HepG2 (cell line): ENCODE measurements around the gene PRR33. TPM values are rescaled to one million over a fixed set of nuclear protein-coding genes. Genes with fewer than 3 reads are reported as not detected.

ENCODE experiments used
- ATAC-seq: fragments of 200-7000 bp; cut with Tn5 transposase; 3 replicates; pipeline ENCODE4 v1.9.1; 2020; ENCODE audit warnings: mild to moderate bottlenecking, moderate library complexity
- BruUV-seq: library from RNA; stranded (reverse); fragments of 400-500 nt; replicated peaks from 2 replicates; lab custom pipeline; 2021; lab: Mats Ljungman, UMichigan
- CTCF ChIA-PET: fragments of 300-600 bp; formaldehyde crosslinking; extraction: SDS; loops from one replicate; lab custom pipeline; 2021; ENCODE audit warnings: low total read pairs, inconsistent platforms, low intra/inter-chr PET ratio; lab: Yijun Ruan, JAX
- POLR2A ChIA-PET: fragments of 350-600 bp; sonication (Branson Sonifier 250); formaldehyde crosslinking; loops from one replicate; lab custom pipeline; 2020; ENCODE audit warnings: antibody characterized with exemption, inconsistent platforms; lab: Yijun Ruan, JAX
- DNase-seq: peaks from one replicate; pipeline ENCODE4 v3.0.0-alpha.2; 2015; ENCODE audit warnings: low spot score
- FAIRE-seq: peaks from 3 replicates; lab custom pipeline; 2011; peaks lifted over from hg19 to GRCh38; lab: Jason Lieb, UNC
- H2AFZ ChIP-seq: one replicate; pipeline ENCODE4 v1.6.1; 2011; ENCODE audit warnings: low read length, inconsistent platforms
- H3K27ac ChIP-seq: fragments of 300-600 bp; 3 replicates; pipeline ENCODE4 v1.8.0; 2011; ENCODE audit warnings: mixed run types, mild to moderate bottlenecking, mixed read lengths, low read length, inconsistent platforms; ENCODE audit not compliant: insufficient read depth; ENCODE audit errors: extremely low read length
- H3K27me3 ChIP-seq, 2 experiments: fragments of 200-600 bp in 1 of 2; 2 replicates in 1 of 2; 3 replicates in 1 of 2; pipeline versions ENCODE4 v1.6.0 to v1.8.0; 2011; ENCODE audit warnings: low read length in 2 of 2, mild to moderate bottlenecking in 2 of 2, moderate library complexity in 2 of 2, inconsistent platforms in 1 of 2; ENCODE audit not compliant: insufficient read depth in 2 of 2, control insufficient read depth in 1 of 2
- H3K36me3 ChIP-seq, 2 experiments: fragments of 200-600 bp in 1 of 2; replicated peaks in 1 of 2; 2 replicates in 1 of 2; 3 replicates in 1 of 2; pipeline versions ENCODE4 v1.5.1 to v1.8.0; 2011; ENCODE audit warnings: low read length in 2 of 2, inconsistent platforms in 1 of 2; ENCODE audit not compliant: insufficient read depth in 2 of 2, control insufficient read depth in 1 of 2
- H3K4me1 ChIP-seq: 2 replicates; pipeline ENCODE4 v1.5.1; 2012; ENCODE audit warnings: low read length, inconsistent platforms; ENCODE audit not compliant: insufficient read depth
- H3K4me2 ChIP-seq: 2 replicates; pipeline ENCODE4 v1.6.0; 2011; ENCODE audit warnings: low read depth, low read length, inconsistent platforms
- H3K4me3 ChIP-seq, 3 experiments: fragments of 200-600 bp in 1 of 3; sonication (generic), shearing (Covaris generic) in 1 of 3; replicated peaks in 1 of 3; 2 replicates each; pipeline ENCODE4 v1.5.1; 2011 to 2016; ENCODE audit warnings: low read length in 3 of 3, inconsistent platforms in 2 of 3, low read depth in 2 of 3, mild to moderate bottlenecking in 2 of 3, control low read depth in 1 of 3, mixed read lengths in 1 of 3; ENCODE audit not compliant: insufficient read depth in 1 of 3
- H3K79me2 ChIP-seq: one replicate; pipeline ENCODE4 v1.6.1; 2011; ENCODE audit warnings: low read length, inconsistent platforms; ENCODE audit not compliant: insufficient read depth
- H3K9ac ChIP-seq: 2 replicates; pipeline ENCODE4 v1.6.0; 2011; ENCODE audit warnings: mild to moderate bottlenecking, low read depth, low read length, inconsistent platforms; ENCODE audit not compliant: insufficient read depth
- H3K9me3 ChIP-seq: 2 replicates; pipeline ENCODE4 v1.5.1; 2012; ENCODE audit warnings: mild to moderate bottlenecking, low read length
- H4K20me1 ChIP-seq: 2 replicates; pipeline ENCODE4 v1.6.0; 2011; ENCODE audit warnings: inconsistent platforms, mild to moderate bottlenecking, low read length, moderate library complexity; ENCODE audit not compliant: insufficient read depth
- ATF5 ChIP-seq: sonication (generic); formaldehyde crosslinking; IDR thresholded peaks from 2 replicates; pipeline ENCODE4 v1.4.0; 2020; ENCODE audit warnings: mild to moderate bottlenecking, low read depth, missing genetic modification reagents
- BHLHE40 ChIP-seq: IDR thresholded peaks from 2 replicates; pipeline ENCODE4 v1.6.1; 2011; ENCODE audit warnings: low read length, improper control_type of control experiment
- CBX2 ChIP-seq, 2 experiments: fragments of 200-600 bp in 1 of 2; sonication (generic); formaldehyde crosslinking in 1 of 2; IDR thresholded peaks; 2 replicates each; pipeline versions ENCODE4 v1.7.0 to v1.8.1; 2018 to 2022; ENCODE audit warnings: low read depth in 2 of 2, low read length in 1 of 2, mild to moderate bottlenecking in 1 of 2, missing genetic modification reagents in 1 of 2
- HMGXB4 ChIP-seq, 2 experiments: sonication (generic) in 1 of 2; formaldehyde crosslinking in 1 of 2; IDR thresholded peaks; 2 replicates each; pipeline versions ENCODE4 v1.4.0 to v1.6.1; 2018 to 2020; ENCODE audit warnings: missing genetic modification reagents in 2 of 2, borderline replicate concordance in 1 of 2, low read depth in 1 of 2, mild to moderate bottlenecking in 1 of 2, missing biosample characterization in 1 of 2
- KLF11 ChIP-seq: IDR thresholded peaks from 2 replicates; pipeline ENCODE4 v1.6.1; 2016; ENCODE audit warnings: missing compliant biosample characterization
- MAFK ChIP-seq, 2 experiments: IDR thresholded peaks in 1 of 2; conservative IDR thresholded peaks in 1 of 2; 2 replicates each; pipeline ENCODE4 v1.6.1; 2011; ENCODE audit warnings: improper control_type of control experiment in 2 of 2, low read length in 2 of 2
- NBN ChIP-seq: fragments of 450-650 bp; conservative IDR thresholded peaks from 2 replicates; pipeline ENCODE4 v1.6.1; 2017
- NFYC ChIP-seq: IDR thresholded peaks from 2 replicates; pipeline ENCODE4 v1.6.1; 2016; ENCODE audit warnings: missing genetic modification reagents, missing compliant biosample characterization
- SP140L ChIP-seq: sonication (generic); formaldehyde crosslinking; IDR thresholded peaks from 2 replicates; pipeline ENCODE4 v1.4.0; 2020; ENCODE audit warnings: missing genetic modification reagents, borderline replicate concordance
- UBTF ChIP-seq: sonication (generic); formaldehyde crosslinking; IDR thresholded peaks from 2 replicates; pipeline ENCODE4 v1.4.0; 2020; ENCODE audit warnings: mild to moderate bottlenecking, missing genetic modification reagents
- ZBTB46 ChIP-seq: sonication (generic); formaldehyde crosslinking; IDR thresholded peaks from 2 replicates; pipeline ENCODE4 v1.4.0; 2020; ENCODE audit warnings: mild to moderate bottlenecking, missing genetic modification reagents, borderline replicate concordance
- ZFX ChIP-seq: sonication (generic); formaldehyde crosslinking; IDR thresholded peaks from 2 replicates; pipeline ENCODE4 v1.4.0; 2020; ENCODE audit warnings: mild to moderate bottlenecking, low read depth, missing genetic modification reagents, moderate library complexity
- ZNF260 ChIP-seq: sonication (generic); formaldehyde crosslinking; IDR thresholded peaks from 2 replicates; pipeline ENCODE4 v1.4.0; 2020; ENCODE audit warnings: missing genetic modification reagents, low read depth, mild to moderate bottlenecking, borderline replicate concordance
- ZNF501 ChIP-seq: sonication (generic); formaldehyde crosslinking; IDR thresholded peaks from 2 replicates; pipeline ENCODE4 v1.5.1; 2020; ENCODE audit warnings: mild to moderate bottlenecking, moderate library complexity, missing genetic modification reagents
- ZSCAN29 ChIP-seq: sonication (generic); formaldehyde crosslinking; conservative IDR thresholded peaks from 2 replicates; pipeline ENCODE4 v1.4.0; 2020; ENCODE audit warnings: mild to moderate bottlenecking, missing genetic modification reagents
- WGBS: methylation state at CpG from one replicate; pipeline ENCODE4 v1.1.6; 2017; ENCODE audit warnings: low lambda C conversion rate; 5-methylcytosine and 5-hydroxymethylcytosine counted together
- in situ Hi-C: cut with HindIII; loops from 2 replicates; pipeline ENCODE4 v1.10.0; 2017; ENCODE audit warnings: low pct_unique_long_range_greater_than_20kb; ENCODE audit not compliant: extremely low pct_ligation_motif_present
- intact Hi-C: fragments of 100-400 bp; cut with micrococcal nuclease; formaldehyde crosslinking; loops from one replicate; pipeline ENCODE4 v1.10.0; 2022; ENCODE audit not compliant: unreplicated experiment
- polyA plus RNA-seq, 8 experiments: library from polyadenylated mRNA; depleted of rRNA in 3 of 8; stranded (reverse) in 7 of 8; unstranded in 1 of 8; fragments of >200 nt; fragmentation: Illumina TruSeq in 4 of 8; extraction: Trizol in 4 of 8; gene quantifications; 2 replicates each; pipeline versions ENCODE4 v1.2.1 to v1.2.3, GENCODE V29; 2011 to 2016; ENCODE audit warnings: low read depth in 4 of 8, missing spikeins in 1 of 8, mixed read lengths in 1 of 8; ENCODE audit not compliant: insufficient read depth in 1 of 8
- total RNA-seq, 5 experiments: library from RNA; depleted of rRNA; stranded (reverse); fragments of >200 nt; fragmentation: Illumina TruSeq; extraction: Trizol; gene quantifications; 2 replicates each; pipeline ENCODE4 v1.2.3, GENCODE V29; 2016; ENCODE audit warnings: low read depth in 1 of 5

PRR33 gene
- total and polyA plus RNA-seq, 2 of the 13 experiments (the other 11 are each of a cell fraction or from before 2014, with no cell fraction given) = not detected

- intact Hi-C loops = no loop called here
- Histone ChIP-seq H3K27me3 (peaks cover 26 to 75% of the 10 kb centered on the region in 2 experiments), H3K4me2 (no peak overlapping the region), H3K27ac (no peak overlapping the region), H4K20me1 (no peaks in the 10 kb centered on the region), H3K9me3 (no peaks in the 10 kb centered on the region), H3K79me2 (no peaks in the 10 kb centered on the region), H3K36me3 (no peaks in the 10 kb centered on the region), H2AFZ (no peak overlapping the region), H3K4me1 (no peaks in the 10 kb centered on the region), H3K4me3 (no peak overlapping the region), H3K9ac (no peak overlapping the region)
- DNase-seq (no peak), ATAC-seq (no peak), FAIRE-seq (no peak)
- CTCF ChIA-PET = no interaction called here
- no TSS peak for BruUV-seq
- in situ Hi-C loops = no loop called here
- POLR2A ChIA-PET = no interaction called here
- WGBS = 46% methylated on average over 14 of the region's 18 CpGs
- no peak for TF ChIP-seq ZBTB46 (CRISPR knock-in tag)
- TF ChIP-seq HMGXB4 (CRISPR knock-in tag; IDR thresholded peaks at IDR 0.05; ENCODE audit: borderline replicate concordance in 1 of 2, low read depth in 1 of 2) = no peak
- no peak for TF ChIP-seq NBN
- no peak for TF ChIP-seq BHLHE40
- no peak for TF ChIP-seq CBX2 (IDR thresholded peaks at IDR 0.05; ENCODE audit: low read depth, low read length)
- no peak for TF ChIP-seq CBX2 (CRISPR knock-in tag; IDR thresholded peaks at IDR 0.05; ENCODE audit: low read depth)
- no peak for TF ChIP-seq UBTF (CRISPR knock-in tag)
- no peak for TF ChIP-seq ZFX (CRISPR knock-in tag)
- TF ChIP-seq ATF5 = no peak
- no peak for TF ChIP-seq ZNF501 (CRISPR knock-in tag)
- TF ChIP-seq SP140L (CRISPR knock-in tag) = no peak
- no peak for TF ChIP-seq ZNF260 (CRISPR knock-in tag)
- no peak for TF ChIP-seq KLF11
- TF ChIP-seq MAFK (conservative IDR thresholded peaks at IDR 0.05 in 1 of 2, IDR thresholded peaks at IDR 0.05 in 1 of 2; ENCODE audit: low read length in 2 of 2) = no peak
- TF ChIP-seq ZSCAN29 = no peak
- no peak for TF ChIP-seq NFYC (CRISPR knock-in tag)
Observed at GRCh38 chr11:1931341-1932104, 39.8 kb upstream of the PRR33 start.
